Transverse colon (tissue), 4 donors: ENCODE data around the gene SLAMF9. TPM values are rescaled to one million over a fixed set of nuclear protein-coding genes. Genes with fewer than 3 reads are reported as not detected.

Experiments
- DNase-seq: peaks from one replicate; pipeline ENCODE4 v3.0.0-alpha.2; 2019
- H3K27ac ChIP-seq, 4 donors: fragments of 200-600 bp; sonication (generic); 2 replicates each; pipeline ENCODE4 v1.5.1; 2016 to 2018; ENCODE audit warnings: inconsistent platforms in 4 of 4
- H3K27me3 ChIP-seq: fragments of 200-600 bp; sonication (generic); 2 replicates; pipeline ENCODE4 v1.5.1; 2017; ENCODE audit warnings: inconsistent platforms
- H3K36me3 ChIP-seq, 4 donors: fragments of 200-600 bp; sonication (generic); 2 replicates each; pipeline ENCODE4 v1.5.1; 2017 to 2019; ENCODE audit warnings: inconsistent platforms in 4 of 4
- H3K4me1 ChIP-seq, 4 donors: fragments of 200-600 bp; sonication (generic); 2 replicates each; pipeline ENCODE4 v1.5.1; 2017 to 2020; ENCODE audit warnings: inconsistent platforms in 4 of 4
- H3K4me3 ChIP-seq, 4 donors: fragments of 200-600 bp; sonication (generic); 1 replicate in 1 of 4; 2 replicates in 3 of 4; pipeline versions ENCODE4 v1.5.1 to v1.6.1; 2017 to 2019; ENCODE audit warnings: inconsistent platforms in 4 of 4
- H3K9me3 ChIP-seq, 2 donors: fragments of 200-600 bp; sonication (generic); 2 replicates each; pipeline ENCODE4 v1.5.1; 2017 to 2019; ENCODE audit warnings: inconsistent platforms in 2 of 2
- EP300 ChIP-seq: sonication (generic); formaldehyde crosslinking; IDR thresholded peaks from one replicate; pipeline ENCODE4 v1.6.1; 2017; ENCODE audit warnings: antibody characterized with exemption, low read depth
- POLR2A ChIP-seq: fragments of 450-650 bp; IDR thresholded peaks from one replicate; pipeline ENCODE4 v1.6.1; 2016; ENCODE audit warnings: antibody characterized with exemption, mild to moderate bottlenecking, moderate library complexity
- POLR2AphosphoS5 ChIP-seq, 3 donors: sonication (generic); formaldehyde crosslinking; IDR thresholded peaks; one replicate each; pipeline ENCODE4 v1.6.1; 2016; ENCODE audit warnings: antibody characterized with exemption in 3 of 3
- WGBS, 2 donors: methylation state at CpG; one replicate each; pipeline ENCODE4 v1.1.5; 2018; ENCODE audit warnings: low coverage in 1 of 2; 5-methylcytosine and 5-hydroxymethylcytosine counted together
- in situ Hi-C, 4 donors: fragments of 200-750 bp; cut with MboI; loops; one replicate each; pipeline versions ENCODE4 v1.15.0 to v1.15.1; 2017; ENCODE audit warnings: low sequenced_read_pairs in 3 of 4, low pct_ligation_motif_present in 1 of 4, low pct_unique_long_range_greater_than_20kb in 1 of 4
- intact Hi-C: fragments of 100-400 bp; cut with DNase I; formaldehyde crosslinking; loops from one replicate; pipeline ENCODE4 v1.15.1; 2023; ENCODE audit warnings: low total_unique reads
- total RNA-seq, 4 donors: library from RNA; depleted of rRNA; stranded (reverse); fragments of >200 nt; gene quantifications; one replicate each; pipeline ENCODE4 v1.1.0, GENCODE V29; 2016
- TF ChIP-seq, protein P1 (sequence below), 5 experiments: fragments of 200-600 bp in 3 of 5; fragments of 450-650 bp in 2 of 5; sonication (generic) in 3 of 5; IDR thresholded peaks; 1 replicate in 2 of 5; 2 replicates in 3 of 5; pipeline ENCODE4 v1.5.1; 2016 to 2017; ENCODE audit warnings: antibody characterized with exemption in 5 of 5, inconsistent platforms in 3 of 5, mild to moderate bottlenecking in 2 of 5, moderate library complexity in 1 of 5

The SLAMF9 gene
- total RNA-seq, 4 donors from 2014 or later: 0.64 TPM; not detected in 3

DNA sequence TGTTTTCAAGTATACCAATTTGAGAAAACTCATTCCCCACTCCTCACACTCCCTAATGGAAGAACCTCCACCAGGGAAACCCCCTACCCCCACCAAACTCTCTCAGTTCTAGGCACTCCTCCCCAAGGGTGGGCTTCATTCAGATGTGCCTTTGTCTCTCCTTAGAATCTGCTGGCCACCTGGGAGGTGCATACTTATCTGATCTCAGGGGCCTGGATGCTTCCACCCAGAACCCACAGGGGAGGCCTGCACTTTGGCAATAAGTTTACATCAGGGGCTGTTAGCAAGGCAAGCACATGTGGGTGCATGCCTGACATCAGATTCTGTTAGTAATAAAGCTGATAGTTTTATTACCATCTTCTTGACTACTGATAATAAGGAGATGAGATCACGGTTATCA, 32.5 kb upstream of the SLAMF9 start:
- no peak for TF ChIP-seq POLR2AphosphoS5 (IDR thresholded peaks at IDR 0.05)
- TF ChIP-seq POLR2A: no peak
- TF ChIP-seq EP300: no peak
- TF ChIP-seq, protein P1, sequence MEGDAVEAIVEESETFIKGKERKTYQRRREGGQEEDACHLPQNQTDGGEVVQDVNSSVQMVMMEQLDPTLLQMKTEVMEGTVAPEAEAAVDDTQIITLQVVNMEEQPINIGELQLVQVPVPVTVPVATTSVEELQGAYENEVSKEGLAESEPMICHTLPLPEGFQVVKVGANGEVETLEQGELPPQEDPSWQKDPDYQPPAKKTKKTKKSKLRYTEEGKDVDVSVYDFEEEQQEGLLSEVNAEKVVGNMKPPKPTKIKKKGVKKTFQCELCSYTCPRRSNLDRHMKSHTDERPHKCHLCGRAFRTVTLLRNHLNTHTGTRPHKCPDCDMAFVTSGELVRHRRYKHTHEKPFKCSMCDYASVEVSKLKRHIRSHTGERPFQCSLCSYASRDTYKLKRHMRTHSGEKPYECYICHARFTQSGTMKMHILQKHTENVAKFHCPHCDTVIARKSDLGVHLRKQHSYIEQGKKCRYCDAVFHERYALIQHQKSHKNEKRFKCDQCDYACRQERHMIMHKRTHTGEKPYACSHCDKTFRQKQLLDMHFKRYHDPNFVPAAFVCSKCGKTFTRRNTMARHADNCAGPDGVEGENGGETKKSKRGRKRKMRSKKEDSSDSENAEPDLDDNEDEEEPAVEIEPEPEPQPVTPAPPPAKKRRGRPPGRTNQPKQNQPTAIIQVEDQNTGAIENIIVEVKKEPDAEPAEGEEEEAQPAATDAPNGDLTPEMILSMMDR (IDR thresholded peaks at IDR 0.05): no peak
- DNase-seq: no peak
- Histone ChIP-seq H3K27ac (no peak overlapping the region), H3K36me3 (no peaks in the 10 kb centered on the region), H3K27me3 (no peaks in the 10 kb centered on the region), H3K4me1 (peaks cover 0 to 7% (median under 1%) of the 10 kb centered on the region in 4 donors), H3K9me3 (no peaks in the 10 kb centered on the region), H3K4me3 (no peak overlapping the region)
- in situ Hi-C loops (no loop called here), intact Hi-C loops (no loop called here)
- WGBS, 2 donors: 100% methylated on average over 1 of the region's 1 CpG; no CpG with 5 or more reads in 1 of the 2 donors

DNA sequence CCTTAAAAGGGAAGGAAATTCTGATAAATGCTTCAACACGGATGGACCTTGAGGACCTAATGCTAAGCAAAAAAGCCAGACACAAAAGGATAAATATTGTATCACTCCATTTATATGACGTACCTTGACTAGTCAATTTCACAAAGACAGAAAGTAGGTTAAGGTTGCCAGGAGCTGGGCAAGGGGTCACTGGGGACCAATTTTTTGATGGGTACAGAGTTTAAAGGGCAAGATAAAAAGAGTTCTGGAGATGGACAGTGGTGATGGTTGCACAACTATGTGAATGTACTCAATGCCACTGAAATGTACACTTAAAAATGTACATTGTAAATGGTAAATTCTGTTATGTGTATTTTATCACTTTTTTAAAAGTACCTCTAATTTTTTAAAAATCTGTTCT, 32.1 kb upstream of the SLAMF9 start:
- no peak overlapping the region for H3K4me3 ChIP-seq
- peaks cover 0 to 2% (median 0%) of the 10 kb centered on the region in 4 donors for H3K4me1 ChIP-seq
- intact Hi-C loops (no loop called here), in situ Hi-C loops (no loop called here)
- no peak for DNase-seq
- no peaks in the 10 kb centered on the region for H3K9me3 ChIP-seq
- no peaks in the 10 kb centered on the region for H3K27me3 ChIP-seq
- WGBS, 2 donors: 74 to 81% methylated on average over 2 of the region's 2 CpGs
- no peak for TF ChIP-seq EP300
- no peak for TF ChIP-seq POLR2A
- no peak for TF ChIP-seq POLR2AphosphoS5 (IDR thresholded peaks at IDR 0.05)
- TF ChIP-seq, protein P1 (IDR thresholded peaks at IDR 0.05): no peak
- H3K36me3 ChIP-seq: no peaks in the 10 kb centered on the region
- H3K27ac ChIP-seq: no peak overlapping the region

DNA sequence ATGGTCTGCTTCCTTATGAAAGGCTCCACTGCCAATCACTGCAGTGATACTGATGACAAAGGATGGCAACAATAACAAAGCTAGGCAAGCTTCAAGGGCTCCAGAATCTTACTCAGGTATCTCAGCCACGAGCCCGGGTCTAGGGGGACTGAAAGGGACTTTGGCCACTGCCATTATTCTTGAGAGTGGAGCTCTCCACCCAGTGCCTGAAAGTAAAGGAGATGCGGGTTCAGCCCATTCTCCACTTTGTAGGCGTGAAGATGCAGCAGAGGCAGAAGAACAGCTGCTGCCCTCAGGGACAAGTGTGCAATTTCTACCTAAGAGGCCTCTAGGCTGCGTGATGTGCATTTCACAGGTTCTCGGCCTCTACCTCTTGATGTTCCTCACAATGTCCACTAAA, 31.4 kb upstream of the SLAMF9 start:
- intact Hi-C loops: no loop called here

DNA sequence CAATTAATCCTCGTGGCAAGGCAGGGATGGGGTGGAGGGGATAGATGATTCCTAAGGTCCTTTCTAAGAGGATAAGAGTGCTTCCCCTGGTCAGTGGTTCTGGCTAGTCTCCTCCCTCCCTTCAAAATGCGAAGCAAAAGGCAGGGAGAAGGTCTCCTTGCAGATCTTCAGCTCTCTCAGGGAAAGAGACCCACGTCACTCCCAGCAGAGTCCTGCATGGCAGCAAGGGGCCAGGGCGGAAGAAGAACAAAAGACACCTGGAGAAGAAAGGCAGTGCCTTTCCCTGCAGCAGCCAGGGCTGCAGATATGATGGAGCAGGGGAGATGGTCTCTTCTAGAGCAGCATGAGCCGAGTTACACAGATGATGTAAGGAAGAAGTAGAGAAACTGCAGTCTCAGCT, 29.6 kb upstream of the SLAMF9 start:
- in situ Hi-C loops: no loop called here
- DNase-seq: no peak
- 74 to 81% methylated on average over 3 to 5 of the region's 5 CpGs for WGBS, 2 donors

More for the DNA sequence above, 31.4 kb upstream of the SLAMF9 start:
- Histone ChIP-seq H3K36me3 (no peaks in the 10 kb centered on the region), H3K4me3 (no peak overlapping the region), H3K27me3 (no peaks in the 10 kb centered on the region), H3K9me3 (no peaks in the 10 kb centered on the region), H3K27ac (no peak overlapping the region), H3K4me1 (no peaks in the 10 kb centered on the region)
- in situ Hi-C loops: no loop called here
- DNase-seq: no peak
- 92% methylated on average over 6 of the region's 6 CpGs; no CpG with 5 or more reads in 1 of the 2 donors for WGBS, 2 donors
- no peak for TF ChIP-seq POLR2AphosphoS5 (IDR thresholded peaks at IDR 0.05)
- TF ChIP-seq, protein P1 (IDR thresholded peaks at IDR 0.05): no peak
- no peak for TF ChIP-seq POLR2A
- TF ChIP-seq EP300: no peak

More for the DNA sequence above, 29.6 kb upstream of the SLAMF9 start:
- H3K9me3 ChIP-seq: no peaks in the 10 kb centered on the region
- intact Hi-C loops: no loop called here
- peaks cover 0 to 4% (median 0%) of the 10 kb centered on the region in 4 donors for H3K4me1 ChIP-seq
- H3K27ac ChIP-seq: no peak overlapping the region
- H3K4me3 ChIP-seq: no peak overlapping the region
- no peaks in the 10 kb centered on the region for H3K27me3 ChIP-seq
- TF ChIP-seq EP300 (no peak), POLR2AphosphoS5 (IDR thresholded peaks at IDR 0.05) (no peak), POLR2A (no peak)
- TF ChIP-seq, protein P1 (IDR thresholded peaks at IDR 0.05): no peak
- H3K36me3 ChIP-seq: no peaks in the 10 kb centered on the region
